CD4-positive, alpha-beta T cell treated with Interleukin-4 for 1 hour (primary cell): ENCODE results near the gene DMGDH.
A peak's percentile ranks its signal among the peaks of the same experiment; 100 is the strongest.

Experiments used
- DNase-seq, 2 donors: peaks; one replicate each; pipeline ENCODE4 v3.0.0-alpha.2; 2020 to 2022

The DMGDH gene

GRCh38 chr5:79062436-79062835, 7.0 kb downstream of the DMGDH start:
- no peak for DNase-seq

- no peak for DNase-seq
Measured at GRCh38 chr5:79059674-79060073, 9.8 kb downstream of the DMGDH start.

- DNase-seq = no peak
Measured at GRCh38 chr5:79056847-79057246, 12.6 kb downstream of the DMGDH start.

- DNase-seq = no peak
Measured at GRCh38 chr5:79055017-79055416, 14.5 kb downstream of the DMGDH start.

GRCh38 chr5:79053321-79053720, 16.2 kb downstream of the DMGDH start:
- no peak for DNase-seq

GRCh38 chr5:79050498-79050897, 19.0 kb downstream of the DMGDH start:
- DNase-seq = no peak

- DNase-seq = no peak
Measured at GRCh38 chr5:79048437-79048836, 21.0 kb downstream of the DMGDH start.

GRCh38 chr5:79047199-79047598, 22.3 kb downstream of the DMGDH start:
- DNase-seq = no peak

DNA sequence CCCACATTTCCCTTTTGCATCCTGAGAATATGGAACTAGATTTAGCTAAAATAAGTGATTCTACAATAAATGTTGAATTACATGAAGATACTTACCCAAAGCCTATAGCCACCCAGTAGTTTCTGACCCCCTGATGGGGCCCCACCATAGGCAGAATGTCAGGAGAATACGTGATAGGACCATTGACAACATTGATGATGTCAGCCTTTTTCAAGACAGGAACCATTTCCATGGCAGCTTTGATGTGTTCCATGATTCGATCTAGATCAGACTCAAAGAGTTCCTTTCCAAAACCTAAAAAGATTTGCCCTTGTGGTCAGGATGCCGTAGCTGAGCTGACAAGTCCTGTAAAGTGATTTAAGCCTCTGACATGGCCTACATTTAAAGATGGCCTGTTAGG, 27.3 kb downstream of the DMGDH start:
- no peak for DNase-seq

DNA sequence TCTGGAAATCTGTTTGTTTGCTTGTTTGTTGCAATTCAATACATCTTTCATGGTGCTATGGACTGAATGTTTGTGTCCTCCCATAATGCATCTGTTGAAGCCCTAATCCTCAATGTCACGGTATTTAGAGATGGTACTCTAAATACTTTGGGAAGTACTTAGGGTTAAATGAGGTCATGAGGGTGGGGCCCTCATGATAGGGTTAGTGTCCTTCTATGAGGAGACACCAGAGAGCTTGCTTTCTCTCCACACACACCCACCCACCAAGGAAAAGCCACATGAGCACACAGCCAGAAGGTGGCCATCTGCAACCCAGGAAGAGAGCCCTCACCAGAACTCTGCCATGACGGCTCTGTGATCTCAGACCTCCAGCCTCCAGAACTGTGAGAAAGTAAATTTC, 32.7 kb downstream of the DMGDH start:
- DNase-seq = no peak

GRCh38 chr5:79035237-79035636, 34.2 kb downstream of the DMGDH start:
- DNase-seq = no peak

DNA sequence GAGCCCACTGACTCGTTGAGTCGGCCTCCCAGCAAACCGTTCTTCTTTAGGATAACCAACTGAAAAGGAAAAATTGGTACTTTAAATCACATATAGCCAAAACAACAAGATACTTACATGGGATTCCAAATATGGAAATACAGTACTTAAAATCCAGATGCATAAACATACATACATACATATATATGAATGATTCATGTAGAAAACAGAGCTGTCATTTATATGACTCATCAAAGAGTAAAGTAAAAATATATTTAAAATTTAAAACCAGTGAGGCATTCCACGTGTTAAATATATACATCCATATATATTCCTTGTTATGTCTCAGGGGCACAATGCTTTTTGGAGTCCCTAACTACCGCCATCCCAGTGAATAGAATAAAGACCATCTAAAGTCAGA, 36.7 kb downstream of the DMGDH start:
- DNase-seq = no peak

GRCh38 chr5:79032031-79032695, 37.3 kb downstream of the DMGDH start:
- no peak for DNase-seq

- DNase-seq = no peak
Measured at GRCh38 chr5:79031485-79031867, 38.0 kb downstream of the DMGDH start.

GRCh38 chr5:79030663-79031484, 38.6 kb downstream of the DMGDH start:
- DNase-seq = no peak

- DNase-seq = peak; percentile 28 to 34
Measured at GRCh38 chr5:79025054-79025472, 44.4 kb downstream of the DMGDH start.

DNA sequence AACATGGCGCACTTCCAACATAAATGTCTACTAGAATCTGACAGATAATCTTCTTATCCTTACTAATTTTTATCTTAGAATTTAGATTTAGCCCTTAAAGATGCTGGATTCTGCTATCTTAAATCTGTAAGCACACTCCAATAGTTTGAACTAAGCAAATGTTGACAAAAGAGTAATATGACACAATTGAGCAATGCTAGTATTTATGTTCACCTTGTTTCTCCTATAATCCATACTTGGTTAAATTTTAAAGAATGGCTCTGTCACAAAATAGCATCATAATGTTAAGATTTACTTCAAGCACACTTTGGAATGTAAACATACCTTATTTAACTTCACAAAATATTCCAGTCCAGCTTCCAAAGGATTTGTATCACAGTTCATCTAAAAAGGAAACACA, 45.5 kb downstream of the DMGDH start:
- DNase-seq = no peak

DNA sequence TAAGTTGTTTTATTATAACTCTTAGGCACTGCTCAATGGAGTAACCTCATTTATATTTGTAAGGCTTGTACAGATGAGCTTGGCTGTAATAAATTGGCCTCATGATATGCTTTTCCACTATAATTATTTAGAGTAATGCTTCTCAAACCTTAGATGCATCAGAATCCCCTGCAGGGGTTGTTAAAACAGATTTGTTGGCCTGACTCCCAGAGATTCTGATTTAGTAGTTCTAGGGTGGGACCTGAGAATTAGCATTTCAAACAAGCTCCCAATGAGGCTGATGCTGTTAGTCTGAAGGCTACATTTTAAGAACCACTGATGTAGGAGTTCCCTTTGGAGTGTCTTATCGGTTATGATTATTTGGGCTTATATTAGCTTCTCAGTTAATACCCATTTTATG, 46.1 kb downstream of the DMGDH start:
- no peak for DNase-seq

- DNase-seq = no peak
Measured at GRCh38 chr5:79022771-79023170, 46.7 kb downstream of the DMGDH start.

GRCh38 chr5:79021753-79022152, 47.7 kb downstream of the DMGDH start:
- DNase-seq = no peak

GRCh38 chr5:79020861-79021561, 48.5 kb downstream of the DMGDH start:
- peak; percentile 30 to 49 for DNase-seq

DNA sequence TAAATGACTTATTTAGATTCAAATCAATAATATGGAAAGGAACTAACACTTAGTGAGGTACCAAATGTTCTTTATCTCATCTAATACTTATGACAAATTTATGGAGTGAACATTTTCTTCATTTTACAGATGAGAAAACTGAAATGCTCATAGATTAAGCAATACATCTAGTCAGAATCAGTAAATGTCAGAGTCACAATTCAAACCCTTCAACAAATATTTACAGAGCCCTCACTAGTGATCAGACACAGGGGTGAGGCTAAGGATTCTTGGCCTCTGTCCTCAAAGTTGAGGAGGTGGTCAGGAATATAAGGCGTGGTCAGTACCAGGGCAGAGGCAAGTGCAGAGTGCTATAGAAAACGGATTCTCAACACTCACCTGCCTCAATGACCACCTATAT, 54.8 kb downstream of the DMGDH start:
- DNase-seq = no peak

GRCh38 chr5:79011869-79012268, 57.6 kb downstream of the DMGDH start:
- DNase-seq = no peak
